Measurements from ENCODE around the gene MTERF1.

MTERF1 gene

GRCh38 chr7:91826377-91826776 is 54.1 kb downstream of the MTERF1 start:
- DNase-seq = no peak

GRCh38 chr7:91824201-91824600 is 56.3 kb downstream of the MTERF1 start:
- DNase-seq = no peak
